GM12864 (cell line): ENCODE results near the gene BRIP1.

Experiments
- DNase-seq: peaks from one replicate; pipeline ENCODE4 v3.0.0-alpha.2; 2011; ENCODE audit warnings: low read depth
- H3K4me3 ChIP-seq: 2 replicates; pipeline ENCODE4 v1.5.1; 2011; ENCODE audit warnings: mild to moderate bottlenecking, low read depth, low read length, control low read depth
- CTCF ChIP-seq: IDR thresholded peaks from 2 replicates; pipeline ENCODE4 v1.5.1; 2011; ENCODE audit warnings: low read depth, mild to moderate bottlenecking, moderate library complexity, low read length, control low read depth, inconsistent platforms; ENCODE audit errors: missing control alignments

BRIP1 gene

GRCh38 chr17:61699032-61699431, 164.3 kb downstream of the BRIP1 start:
- H3K4me3 ChIP-seq = no peak overlapping the region
- no peak for TF ChIP-seq CTCF
- DNase-seq = no peak

- TF ChIP-seq CTCF = no peak
- H3K4me3 ChIP-seq = no peak overlapping the region
These were observed 165.1 kb downstream of the BRIP1 start for GRCh38 chr17:61698244-61698643.

GRCh38 chr17:61695779-61696337, 167.5 kb downstream of the BRIP1 start:
- H3K4me3 ChIP-seq = no peak overlapping the region
- TF ChIP-seq CTCF = no peak

More at GRCh38 chr17:61698244-61698643, 165.1 kb downstream of the BRIP1 start:
- no peak for DNase-seq

GRCh38 chr17:61694095-61694494, 169.2 kb downstream of the BRIP1 start:
- TF ChIP-seq CTCF = no peak
- no peak overlapping the region for H3K4me3 ChIP-seq
- DNase-seq = no peak

More at GRCh38 chr17:61695779-61696337, 167.5 kb downstream of the BRIP1 start:
- DNase-seq = no peak

- TF ChIP-seq CTCF = no peak
- H3K4me3 ChIP-seq = no peak overlapping the region
- no peak for DNase-seq
These were observed 173.6 kb downstream of the BRIP1 start for GRCh38 chr17:61689610-61690180.

GRCh38 chr17:61687769-61688168, 175.6 kb downstream of the BRIP1 start:
- no peak for DNase-seq

More at GRCh38 chr17:61687769-61688168, 175.6 kb downstream of the BRIP1 start:
- TF ChIP-seq CTCF = no peak
- no peak overlapping the region for H3K4me3 ChIP-seq
